ENCODE results near the gene CACNA1G.

DNA sequence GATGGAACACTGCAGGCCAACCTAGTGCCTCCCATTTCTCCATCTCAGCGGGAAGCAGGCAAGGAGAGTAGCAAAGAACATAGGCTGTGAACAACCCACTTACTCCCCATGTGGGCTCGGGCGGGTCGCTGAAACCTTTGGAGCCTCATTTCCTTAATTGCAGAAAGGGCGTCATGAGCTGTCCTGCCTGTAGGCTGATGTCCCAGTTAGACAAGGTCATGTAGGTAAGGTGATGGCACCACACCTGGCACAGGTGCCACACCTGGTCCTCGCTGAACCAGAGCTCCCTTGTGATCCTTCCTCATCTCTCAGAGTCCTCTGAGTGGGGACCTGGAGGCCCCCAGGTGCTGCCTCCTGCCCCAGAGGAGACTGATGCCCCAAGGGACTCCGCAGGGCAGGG, 97.1 kb downstream of the CACNA1G start:
- TF ChIP-seq, protein P1, sequence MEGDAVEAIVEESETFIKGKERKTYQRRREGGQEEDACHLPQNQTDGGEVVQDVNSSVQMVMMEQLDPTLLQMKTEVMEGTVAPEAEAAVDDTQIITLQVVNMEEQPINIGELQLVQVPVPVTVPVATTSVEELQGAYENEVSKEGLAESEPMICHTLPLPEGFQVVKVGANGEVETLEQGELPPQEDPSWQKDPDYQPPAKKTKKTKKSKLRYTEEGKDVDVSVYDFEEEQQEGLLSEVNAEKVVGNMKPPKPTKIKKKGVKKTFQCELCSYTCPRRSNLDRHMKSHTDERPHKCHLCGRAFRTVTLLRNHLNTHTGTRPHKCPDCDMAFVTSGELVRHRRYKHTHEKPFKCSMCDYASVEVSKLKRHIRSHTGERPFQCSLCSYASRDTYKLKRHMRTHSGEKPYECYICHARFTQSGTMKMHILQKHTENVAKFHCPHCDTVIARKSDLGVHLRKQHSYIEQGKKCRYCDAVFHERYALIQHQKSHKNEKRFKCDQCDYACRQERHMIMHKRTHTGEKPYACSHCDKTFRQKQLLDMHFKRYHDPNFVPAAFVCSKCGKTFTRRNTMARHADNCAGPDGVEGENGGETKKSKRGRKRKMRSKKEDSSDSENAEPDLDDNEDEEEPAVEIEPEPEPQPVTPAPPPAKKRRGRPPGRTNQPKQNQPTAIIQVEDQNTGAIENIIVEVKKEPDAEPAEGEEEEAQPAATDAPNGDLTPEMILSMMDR (IDR thresholded peaks at IDR 0.05), result no peak
- TF ChIP-seq ZFX (IDR thresholded peaks at IDR 0.05; ENCODE audit: borderline replicate concordance), result no peak

Data from 22Rv1 (cell line).